GM19468 (cell line): ENCODE data around the gene ACVR1B.

Experiments used
- ATAC-seq: cut with Tn5 transposase; IDR thresholded peaks from one replicate; pipeline ENCODE4 v1.9.1; 2021; ENCODE audit warnings: mild to moderate bottlenecking, moderate library complexity, moderate number of reproducible peaks; ENCODE audit not compliant: unreplicated experiment; ENCODE audit errors: extremely low read depth

Gene ACVR1B

DNA sequence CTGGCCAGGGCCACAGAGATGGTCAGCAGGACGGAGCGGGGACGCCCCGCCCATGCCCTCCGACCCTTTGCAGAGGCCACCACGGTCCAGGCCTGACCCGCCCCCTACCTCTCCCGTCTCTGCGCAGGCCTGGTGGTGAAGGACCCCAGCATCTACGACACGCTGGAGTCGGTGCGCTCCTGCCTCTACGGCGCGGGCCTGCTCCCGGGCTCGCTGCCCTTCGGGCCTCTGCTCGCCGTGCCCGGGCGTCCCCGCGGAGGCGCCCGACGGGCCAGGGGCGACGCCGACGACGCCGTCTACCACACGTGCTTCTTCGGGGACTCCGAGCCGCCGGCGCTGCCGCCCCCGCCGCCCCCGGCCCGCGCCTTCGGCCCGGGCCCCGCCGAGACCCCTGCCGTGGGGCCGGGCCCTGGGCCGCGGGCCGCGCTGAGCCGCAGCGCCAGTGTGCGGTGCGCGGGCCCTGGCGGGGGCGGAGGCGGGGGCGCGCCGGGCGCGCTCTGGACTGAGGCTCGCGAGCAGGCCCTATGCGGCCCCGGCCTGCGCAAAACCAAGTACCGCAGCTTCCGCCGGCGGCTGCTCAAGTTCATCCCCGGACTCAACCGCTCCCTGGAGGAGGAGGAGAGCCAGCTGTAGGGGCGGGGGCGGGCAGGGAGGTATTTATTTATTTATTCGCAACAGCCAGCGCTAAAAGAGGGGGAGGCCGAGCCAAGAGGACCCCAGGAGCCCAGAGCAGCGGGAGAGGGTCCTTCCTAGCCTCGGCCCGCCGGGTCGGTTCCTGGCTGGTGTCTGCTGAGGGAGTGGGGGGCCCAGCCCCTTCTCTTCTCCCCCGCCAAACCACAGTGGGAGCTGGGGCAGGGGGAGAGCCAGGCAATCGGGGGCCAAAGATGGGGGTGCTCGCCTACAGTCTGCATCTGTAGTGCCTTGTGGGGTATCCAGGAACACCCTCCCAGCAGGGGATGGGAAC, 63.4 kb downstream of the ACVR1B start:
- ATAC-seq, result no peak

DNA sequence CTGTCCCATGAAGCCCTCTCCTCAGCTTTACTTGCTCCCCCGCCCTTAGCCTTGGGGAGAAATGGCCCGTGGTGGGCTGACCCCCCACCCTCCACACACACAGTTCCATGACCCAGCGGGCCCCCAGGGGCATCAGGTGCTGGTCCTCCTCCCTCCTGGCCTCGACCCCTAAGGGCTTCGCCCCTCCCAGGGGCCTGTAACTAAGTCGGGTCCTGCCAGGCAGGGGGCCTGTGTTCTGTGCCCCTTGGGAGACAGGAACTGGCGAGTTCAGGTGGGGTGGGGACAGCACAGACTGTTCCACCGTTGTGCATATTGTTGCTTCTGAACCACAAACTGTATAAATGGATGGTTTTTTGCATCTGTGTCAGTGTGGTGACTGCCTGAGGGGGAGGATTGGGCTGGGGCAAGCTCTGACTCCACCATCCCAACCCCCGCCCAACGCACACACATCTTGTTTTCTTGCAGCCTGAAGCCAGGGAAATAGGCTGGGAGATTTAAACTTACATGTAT, 64.1 kb downstream of the ACVR1B start:
- ATAC-seq, result no peak

DNA sequence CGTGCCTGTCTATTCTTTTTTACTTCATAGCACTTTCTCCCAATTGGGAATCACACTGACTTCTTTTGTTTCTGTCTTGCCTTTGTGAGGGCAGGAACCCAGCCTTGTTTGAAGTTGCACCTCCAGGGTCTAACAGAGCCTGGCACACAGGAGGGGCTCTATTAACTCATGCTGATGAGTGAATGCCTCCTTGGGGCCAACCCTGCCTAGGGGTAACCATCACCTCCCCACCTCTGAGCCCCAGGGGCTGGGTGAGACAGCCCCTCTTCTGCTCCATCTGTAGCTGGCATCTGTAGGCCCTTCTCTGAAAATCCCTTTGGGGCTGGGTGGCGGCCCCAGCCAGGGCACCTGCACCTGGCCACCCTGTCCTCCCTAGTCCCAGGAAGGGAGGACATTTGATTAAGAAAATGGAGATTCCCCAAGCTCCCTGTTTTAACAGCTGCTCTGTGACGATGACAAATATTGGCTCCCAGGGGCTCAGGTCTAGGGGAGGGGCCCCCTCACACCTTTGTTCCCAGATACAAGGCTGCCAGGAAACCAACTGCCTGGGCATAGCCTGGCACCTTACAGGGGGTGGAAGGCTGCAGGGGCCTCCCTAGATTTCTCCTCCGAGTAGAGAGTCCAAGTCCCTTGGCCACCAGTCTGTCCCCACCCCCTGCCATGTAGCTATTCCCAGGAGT, 67.1 kb downstream of the ACVR1B start:
- no peak for ATAC-seq

DNA sequence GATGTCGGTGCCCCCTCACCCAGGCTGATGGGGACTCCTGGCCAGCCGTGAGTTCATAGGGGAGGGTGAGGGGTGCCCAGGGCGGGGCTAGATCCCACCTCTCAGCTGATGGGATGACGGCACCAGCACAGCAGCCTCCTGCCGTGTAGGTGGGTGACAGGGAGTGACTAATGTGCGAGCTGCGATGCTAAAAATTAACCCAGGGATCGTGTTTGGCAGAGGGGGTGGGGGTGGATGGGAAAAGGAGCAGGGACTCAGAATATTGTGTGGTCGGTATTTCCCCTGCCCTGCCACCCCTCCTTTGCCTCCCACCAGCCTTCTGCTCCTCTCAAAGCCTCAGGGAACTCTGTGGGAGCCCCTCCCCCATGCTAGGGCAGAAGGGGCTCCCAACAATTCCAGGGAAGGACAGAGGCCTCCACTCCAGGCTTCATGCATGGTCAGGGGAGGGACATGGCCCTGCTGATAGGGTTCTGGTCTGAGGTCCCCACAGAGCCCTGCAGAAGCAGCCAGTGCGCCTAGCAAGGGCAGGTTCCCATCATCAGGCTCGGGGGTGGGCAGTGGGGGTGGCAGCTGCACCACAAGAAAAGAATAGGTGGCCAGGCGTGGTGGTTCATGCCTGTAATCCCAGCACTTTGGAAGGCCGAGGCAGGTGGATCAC, 67.7 kb downstream of the ACVR1B start:
- no peak for ATAC-seq

DNA sequence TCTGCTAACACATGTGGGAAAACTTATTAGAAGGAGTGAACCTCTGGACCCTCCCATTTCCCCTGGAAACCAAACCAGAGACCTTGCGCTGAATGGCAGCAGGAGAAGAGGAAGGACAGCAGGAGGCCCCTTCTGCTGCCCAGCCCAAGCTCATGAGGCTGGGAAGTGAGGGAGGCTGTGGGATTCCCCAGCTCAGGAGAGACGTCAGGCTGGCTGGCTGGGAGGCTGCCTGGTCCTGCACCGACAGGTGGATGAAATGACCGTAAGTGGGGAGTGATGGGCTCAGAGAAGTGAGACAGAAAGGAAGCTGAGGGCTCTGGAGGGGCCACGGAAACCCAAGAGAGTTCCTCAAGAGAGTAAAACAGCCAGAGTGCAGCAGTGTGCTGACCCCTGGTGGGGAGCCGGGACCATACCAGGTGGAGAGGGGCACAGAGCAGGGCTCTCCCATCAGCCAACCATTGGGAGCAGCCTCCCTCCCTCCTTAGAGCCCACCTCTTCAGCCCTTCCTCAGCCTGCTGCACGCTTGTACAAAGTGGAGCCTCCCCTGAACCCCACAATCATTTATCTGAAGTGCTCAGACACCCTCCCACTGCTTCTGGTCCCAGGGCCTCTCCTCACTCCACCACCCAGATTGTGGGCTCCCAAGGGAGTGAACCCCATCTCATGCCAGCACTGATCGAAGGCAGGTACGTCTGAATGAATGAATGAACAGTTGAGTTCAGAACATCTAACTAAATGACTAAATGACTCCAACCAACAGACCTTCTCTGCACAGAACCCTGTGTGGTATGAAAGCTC, 69.2 kb downstream of the ACVR1B start:
- no peak for ATAC-seq

DNA sequence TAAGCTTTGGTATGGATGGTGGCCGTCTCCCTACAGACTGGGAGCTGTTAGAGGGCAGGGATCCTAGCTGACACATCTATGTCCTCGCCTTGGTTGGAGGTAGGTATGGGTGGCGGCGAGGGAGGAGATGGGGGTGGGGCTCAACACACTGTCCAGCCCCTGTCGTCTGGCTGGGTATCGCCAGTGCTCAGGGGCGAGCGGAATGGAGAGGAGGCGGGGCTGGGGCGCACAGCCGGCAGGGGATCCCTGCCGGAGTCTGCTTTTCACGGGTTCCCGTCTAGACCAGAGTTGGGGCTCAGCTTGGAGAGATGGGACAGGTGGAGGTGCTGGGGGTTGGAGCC, 71.3 kb downstream of the ACVR1B start:
- ATAC-seq, result no peak

DNA sequence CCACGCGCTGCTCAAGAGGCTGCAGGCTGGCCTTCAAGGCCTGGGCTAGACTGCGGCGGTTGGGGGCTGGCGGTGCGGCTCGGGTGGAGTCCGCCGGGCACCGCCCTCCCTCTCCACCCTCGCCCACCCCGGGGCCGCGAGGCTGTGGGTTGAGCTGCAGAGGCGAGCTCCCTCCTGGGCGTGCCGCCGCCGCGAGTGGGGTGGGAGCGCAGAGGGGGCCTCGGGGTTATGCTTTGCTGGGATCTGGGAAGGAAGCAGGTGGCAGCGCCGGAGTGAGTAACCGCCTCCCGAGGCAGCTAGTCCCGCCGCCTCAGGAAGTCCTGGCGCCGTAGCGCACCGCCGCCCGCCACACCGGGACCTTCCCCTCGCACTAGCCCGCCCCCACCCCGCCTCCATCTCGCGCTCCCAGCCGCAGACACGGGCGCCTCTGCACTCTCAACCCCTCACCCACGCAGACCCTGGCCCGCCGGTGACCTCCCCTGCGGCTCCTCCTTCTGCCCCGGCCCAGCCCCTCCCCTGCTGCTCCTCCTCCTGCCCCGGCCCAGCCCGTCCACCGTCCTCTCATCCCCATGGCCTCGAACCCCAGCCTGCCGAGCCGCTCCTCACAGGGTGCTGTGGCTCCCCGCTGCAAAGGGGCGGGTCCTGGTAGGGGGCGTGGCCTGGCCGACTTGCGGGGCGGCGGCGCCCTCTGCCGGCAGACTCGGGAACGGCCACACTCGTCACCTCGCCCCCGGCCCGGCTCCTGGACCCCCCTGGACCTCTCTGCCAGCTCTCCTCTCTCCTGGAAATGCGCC, 71.9 kb downstream of the ACVR1B start:
- ATAC-seq, result no peak

DNA sequence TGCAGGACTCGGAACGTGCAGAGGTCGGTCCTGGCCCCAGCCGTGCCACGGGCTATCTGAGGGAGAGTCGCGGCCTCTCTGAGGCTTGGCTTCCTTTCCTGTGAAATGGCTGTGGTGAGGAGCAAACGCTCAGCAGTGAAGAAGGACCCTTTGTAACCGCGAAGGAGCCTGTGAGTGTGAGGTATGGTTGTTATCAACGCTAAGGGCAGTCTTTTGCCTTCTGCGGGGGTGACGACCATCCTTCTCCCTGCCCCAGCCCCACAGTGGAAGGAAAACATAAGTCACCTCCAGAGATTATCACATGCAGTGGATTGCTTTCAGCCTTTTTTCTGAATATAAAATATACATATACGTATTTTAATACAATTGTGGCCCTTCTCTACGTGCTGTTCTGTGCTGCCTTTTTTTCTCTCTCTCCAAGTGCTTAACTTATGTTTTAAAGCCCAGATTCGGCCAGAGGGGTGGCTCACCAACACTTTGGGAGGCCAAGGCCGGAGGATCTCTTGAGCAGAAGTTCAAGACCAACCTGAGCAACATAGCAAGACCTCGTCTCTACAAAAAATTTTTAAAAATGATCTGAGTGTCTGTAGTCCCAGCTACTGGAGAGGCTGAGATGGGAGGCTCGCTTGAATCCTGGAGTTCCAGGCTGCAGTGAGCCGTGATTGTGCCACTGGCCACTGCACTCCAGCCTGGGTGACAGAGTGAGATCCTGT, 72.6 kb downstream of the ACVR1B start:
- no peak for ATAC-seq

DNA sequence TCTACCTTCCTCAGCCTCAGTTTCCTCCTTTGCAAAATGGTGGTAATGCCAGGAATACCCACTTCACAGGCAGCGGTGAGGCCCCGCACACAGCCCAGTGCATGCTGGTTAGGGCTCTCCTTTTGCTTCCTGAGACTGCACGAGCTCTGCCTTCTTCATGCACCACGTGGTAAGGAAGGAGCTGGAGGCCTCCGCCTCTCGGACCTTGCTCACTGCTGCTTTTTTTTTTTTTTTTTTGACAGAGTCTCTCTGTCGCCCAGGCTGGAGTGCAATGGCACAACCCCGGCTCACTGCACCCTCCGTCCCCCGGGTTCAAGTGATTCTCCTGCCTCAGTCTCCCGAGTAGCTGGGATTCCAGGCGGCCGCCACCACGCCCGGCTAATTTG, 73.3 kb downstream of the ACVR1B start:
- ATAC-seq, result no peak

DNA sequence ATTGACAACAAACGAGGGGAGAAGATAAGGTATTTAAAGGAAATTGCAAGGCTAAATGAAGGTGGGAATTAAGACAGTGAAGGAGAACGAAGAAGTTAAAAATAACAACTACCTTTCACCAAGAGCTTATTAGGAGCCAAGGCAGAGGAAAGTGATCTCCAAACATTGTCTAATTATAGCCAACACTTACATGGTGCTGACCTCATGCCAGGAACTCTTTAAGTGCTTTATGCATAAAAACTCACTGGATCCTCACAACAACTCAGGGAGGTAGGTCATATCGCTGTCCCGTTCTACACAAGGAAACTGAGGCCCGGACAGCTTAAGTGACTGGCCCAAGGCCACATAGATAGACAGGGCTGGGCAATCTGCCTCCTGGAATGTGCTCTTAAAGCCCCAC, 74.8 kb downstream of the ACVR1B start:
- ATAC-seq, result no peak

DNA sequence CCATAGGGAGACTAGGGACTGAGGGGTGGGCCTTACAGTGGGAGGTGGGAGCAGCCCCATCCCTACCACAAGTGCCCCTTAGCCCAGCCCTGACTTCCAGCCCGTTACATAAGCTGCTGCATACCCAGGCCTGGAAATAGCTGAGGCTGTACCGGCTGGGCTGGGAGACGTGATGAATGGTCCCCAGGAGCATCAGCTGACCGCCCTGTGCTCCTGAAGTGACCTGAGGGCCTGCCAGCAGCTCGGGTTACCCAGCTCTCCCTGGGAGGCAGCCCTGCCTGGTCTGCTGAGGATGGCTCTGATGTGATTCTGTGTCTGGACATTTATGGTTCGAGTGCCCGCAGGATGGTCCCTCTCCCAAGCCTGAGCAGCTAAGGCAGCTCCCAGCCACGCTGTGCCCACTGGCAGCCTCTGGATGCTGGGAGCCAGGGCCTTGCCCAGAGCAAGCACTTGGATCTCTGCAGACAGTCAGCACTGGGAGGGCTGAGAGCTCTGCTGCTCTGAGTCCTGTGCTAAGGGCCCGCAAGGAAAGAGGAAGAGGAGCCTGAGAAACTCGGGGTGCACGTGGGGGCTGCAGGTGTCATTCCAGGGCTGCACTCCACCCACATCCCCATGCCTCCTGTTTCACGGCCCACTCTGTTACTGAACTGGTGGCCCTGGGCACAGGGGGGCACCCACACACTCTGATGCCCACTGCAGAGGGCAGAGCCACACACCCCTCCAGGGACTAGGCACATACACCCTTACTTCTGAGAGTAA, 75.8 kb downstream of the ACVR1B start:
- no peak for ATAC-seq

DNA sequence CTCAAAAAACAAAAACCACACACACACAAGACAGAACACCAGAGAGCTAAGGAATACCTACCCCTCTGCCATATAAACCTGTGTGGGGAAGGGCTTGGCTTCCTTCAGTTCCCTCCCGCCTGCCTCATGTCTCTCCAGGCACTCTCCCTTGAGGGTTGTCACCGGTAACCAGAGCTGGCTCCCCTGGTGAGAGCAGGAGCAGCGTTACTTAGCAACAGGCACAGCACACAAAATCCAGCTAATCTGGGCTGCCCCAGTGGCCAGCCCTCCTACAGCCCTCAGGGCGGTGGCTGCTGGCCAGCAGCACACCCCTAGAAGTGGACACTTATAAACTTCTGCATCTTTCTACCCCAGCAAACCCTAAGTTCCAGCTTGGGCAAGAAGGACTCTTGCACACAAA, 78.2 kb downstream of the ACVR1B start:
- ATAC-seq, result no peak

DNA sequence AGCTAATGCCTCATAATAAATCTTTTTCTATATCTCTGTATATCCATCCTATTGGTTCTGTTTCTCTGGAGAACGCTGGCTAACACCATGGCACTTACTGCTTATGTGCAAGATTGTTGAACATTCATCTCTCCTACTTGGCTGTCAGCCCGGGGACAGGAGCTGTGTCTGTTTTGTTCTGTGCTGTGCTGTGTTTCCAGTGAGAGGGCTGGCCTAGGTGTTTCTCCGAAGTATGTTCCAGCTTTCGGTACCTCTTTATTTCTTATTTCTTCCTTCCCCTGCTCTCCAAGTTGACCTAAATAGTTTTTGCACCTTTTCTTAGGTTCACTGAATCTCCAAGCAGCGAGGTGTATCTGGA, 80.9 kb downstream of the ACVR1B start:
- no peak for ATAC-seq

DNA sequence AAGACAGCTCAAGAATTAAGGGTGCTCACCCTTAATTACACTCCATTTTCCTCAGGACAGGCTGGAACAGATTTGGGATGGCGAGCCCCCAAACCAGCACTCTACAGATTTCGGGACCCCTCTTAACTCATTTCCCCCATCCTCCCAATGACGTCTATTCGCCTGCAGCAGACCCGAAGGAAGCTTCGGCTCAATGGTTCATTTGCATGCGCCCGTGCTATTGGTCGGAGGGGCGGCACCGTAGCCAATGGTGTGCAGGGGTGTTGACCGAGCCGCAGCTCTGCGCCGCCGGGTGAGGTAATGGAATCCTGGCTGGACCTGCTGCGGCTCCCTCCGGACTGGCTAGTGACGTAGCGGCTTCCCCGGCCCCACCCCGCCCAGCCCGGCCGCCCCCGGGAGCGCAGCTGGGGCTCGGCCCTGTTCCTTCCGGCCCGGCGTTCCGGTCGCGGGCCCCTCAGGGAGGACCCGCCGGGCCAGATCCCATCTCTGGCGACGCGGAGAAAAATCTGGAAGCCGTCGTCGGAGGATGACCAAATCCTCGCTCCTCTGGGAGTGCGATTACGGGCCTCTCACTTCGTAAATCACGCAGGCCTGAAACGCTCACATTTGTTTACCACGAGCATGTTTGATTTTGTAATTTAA, 81.4 kb downstream of the ACVR1B start:
- ATAC-seq, result peak; percentile 78

DNA sequence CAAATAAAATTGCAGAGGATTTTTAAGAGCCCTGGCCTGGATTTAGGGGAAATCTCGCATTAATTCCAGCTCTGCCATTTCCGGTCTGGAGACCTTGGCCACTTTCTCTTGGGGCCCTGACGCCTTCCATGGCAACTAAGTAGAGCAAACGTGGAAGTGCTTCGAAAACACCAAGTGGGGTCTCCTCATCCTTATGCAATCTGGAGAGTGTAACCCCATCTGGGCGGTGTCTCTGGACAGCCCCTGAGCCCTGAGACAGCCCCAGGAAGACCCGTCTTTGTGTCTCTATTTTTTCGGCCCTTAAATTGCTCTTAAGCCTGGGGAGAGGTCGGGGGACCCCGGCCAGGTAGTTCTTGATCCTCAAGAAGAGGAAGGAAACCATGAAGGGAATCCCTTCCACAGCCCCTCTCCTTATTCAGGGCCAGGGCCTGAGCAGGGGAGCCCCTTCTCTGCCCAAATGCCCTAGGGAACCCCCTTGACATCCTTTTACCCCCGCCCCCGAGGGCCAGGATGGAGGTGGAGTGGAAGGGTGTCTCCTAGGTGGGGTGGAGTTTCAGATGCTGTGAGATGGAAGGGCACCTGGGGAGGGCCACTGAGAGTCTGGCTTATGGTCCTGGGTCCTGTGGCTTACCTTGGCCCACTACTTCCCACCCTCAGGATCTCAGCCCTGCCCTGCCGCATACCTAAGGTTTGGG, 82.1 kb downstream of the ACVR1B start:
- no peak for ATAC-seq

DNA sequence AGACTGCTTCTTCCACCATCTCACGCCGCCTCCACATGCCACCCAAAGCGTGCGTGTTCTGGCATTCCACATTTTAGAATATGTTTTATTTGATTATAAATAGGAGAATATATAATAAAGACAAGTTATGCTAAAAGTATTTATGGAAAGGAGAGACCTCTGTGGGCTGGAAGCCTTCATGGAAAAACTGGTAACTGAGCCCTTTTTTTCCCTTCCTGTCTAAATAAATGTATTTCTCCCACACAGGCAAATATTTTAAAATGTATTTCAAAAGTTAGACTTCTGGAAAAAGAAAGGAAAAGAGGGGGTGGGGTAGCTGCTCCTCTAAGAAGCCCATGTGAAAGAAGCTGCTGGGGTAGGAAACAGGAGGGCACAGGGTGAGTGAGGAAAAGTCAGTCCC, 83.7 kb downstream of the ACVR1B start:
- ATAC-seq, result no peak

DNA sequence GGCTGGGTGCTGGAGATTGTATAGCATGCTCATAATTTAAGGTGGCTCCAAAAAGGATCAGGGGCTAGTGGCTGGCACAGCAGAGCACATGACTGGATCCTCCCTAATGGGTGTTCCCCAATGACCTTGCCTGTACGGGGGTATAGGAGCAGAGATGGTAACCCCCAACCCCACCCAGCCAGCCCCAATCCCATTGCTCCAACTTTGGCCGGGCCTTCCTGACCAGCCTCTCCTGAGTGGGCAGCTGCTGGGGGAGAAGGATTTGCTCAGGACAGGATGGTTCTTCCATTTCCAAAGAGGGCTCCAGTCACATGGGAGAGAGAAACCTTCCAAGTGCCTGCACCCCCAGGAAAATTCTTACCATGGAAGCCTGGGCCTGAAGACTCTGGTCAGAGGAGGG, 84.4 kb downstream of the ACVR1B start:
- ATAC-seq, result no peak
